GM21723 (cell line): Measurements from ENCODE around the gene SLC1A5.
"Not testable (repeated sequence)": the region's sequence is repeated elsewhere in the genome, so short reads cannot be mapped to it uniquely, and the experiment has no call there.

ENCODE experiments used
- ATAC-seq: cut with Tn5 transposase; IDR thresholded peaks from one replicate; pipeline ENCODE4 v1.9.1; 2021; ENCODE audit warnings: mild to moderate bottlenecking, moderate library complexity; ENCODE audit not compliant: unreplicated experiment

Gene SLC1A5

GRCh38 chr19:46772170-46773017 is 16.0 kb downstream of the SLC1A5 start:
- no peak for ATAC-seq

GRCh38 chr19:46768746-46769145 is 19.6 kb downstream of the SLC1A5 start:
- ATAC-seq: not testable (repeated sequence)

DNA sequence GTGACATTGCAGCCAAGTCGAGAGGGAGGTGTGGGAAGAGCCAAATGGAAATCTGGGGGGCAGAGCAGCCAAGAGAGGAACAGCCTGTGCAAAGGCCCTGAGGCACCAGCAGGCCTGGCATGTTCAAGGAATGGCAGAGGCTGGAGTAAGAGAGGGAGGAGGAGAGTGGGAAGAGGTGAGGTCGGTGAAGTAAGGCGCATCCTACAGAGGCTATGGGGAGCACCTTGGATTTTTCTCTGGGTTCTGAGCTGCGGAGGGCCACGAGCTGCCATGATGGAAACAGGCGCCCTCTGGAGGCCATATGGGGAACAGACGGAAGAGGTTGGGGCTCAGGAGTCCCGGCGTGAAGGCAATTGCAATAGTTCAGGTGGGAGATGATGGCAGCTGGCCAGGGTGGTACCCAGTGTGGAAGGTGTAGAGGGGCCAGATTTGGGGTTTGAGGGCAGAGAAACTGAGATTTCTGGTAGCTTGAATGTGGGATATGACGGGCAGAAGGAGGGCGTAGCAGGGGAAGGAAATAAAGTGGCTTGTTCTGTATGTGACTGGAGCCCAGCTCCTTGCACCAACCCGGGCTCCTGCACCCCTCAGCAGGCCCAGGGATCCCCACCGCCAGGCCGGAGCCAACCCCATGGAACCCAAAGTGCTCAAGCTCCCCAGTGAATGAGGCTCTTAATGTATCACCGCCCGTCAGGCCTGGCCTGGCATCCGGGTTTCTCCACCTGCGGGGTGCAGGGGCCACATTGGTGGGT is 21.7 kb downstream of the SLC1A5 start:
- ATAC-seq: no peak

GRCh38 chr19:46764817-46765291 is 23.5 kb downstream of the SLC1A5 start:
- ATAC-seq: no peak

- ATAC-seq: no peak
Observed at GRCh38 chr19:46762245-46762890, 26.0 kb downstream of the SLC1A5 start.

GRCh38 chr19:46761418-46761831 is 27.0 kb downstream of the SLC1A5 start:
- no peak for ATAC-seq

GRCh38 chr19:46760897-46761296 is 27.5 kb downstream of the SLC1A5 start:
- ATAC-seq: not testable (repeated sequence)

DNA sequence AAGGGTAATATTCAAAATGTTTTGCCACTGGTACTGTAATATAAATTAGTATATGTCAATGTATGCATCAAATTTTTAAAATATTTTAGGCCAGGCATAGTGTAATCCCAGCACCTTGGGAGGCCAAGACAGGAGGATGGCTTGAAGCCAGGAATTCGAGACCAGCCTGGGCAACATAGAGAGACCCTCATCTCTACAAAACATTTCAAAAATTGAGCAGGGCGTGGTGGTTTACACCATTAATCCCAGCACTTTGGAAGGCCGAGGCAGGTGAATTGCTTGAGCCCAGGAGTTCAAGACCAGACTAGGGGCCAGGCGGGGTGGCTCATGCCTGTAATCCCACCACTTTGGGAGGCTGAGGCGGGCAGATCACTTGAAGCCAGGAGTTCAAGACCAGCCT is 28.0 kb downstream of the SLC1A5 start:
- ATAC-seq: no peak

DNA sequence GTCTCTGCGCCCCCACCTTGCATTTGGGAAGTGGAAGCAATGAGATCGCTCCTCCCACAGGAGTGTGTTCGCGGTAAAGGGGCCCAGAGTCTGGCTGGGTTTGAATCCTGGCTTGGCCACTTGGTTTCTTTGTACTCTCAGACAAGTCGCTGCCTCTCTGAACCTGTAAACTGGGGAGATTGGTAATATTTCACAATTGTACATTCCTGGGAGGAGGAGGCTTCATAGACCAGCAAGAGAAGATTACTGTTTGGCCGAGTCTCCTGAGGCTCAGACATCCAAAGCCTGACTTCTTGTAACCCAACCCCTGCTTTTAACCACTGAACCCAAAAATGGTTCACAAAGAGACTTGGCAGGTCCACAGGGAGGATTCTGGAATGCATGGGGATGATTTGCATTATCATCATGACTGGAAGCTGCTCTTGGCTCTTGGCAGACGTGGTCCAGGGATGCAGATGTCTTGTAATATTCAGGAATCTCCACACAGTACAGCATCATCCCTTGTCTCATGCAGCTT is 28.5 kb downstream of the SLC1A5 start:
- ATAC-seq: no peak

DNA sequence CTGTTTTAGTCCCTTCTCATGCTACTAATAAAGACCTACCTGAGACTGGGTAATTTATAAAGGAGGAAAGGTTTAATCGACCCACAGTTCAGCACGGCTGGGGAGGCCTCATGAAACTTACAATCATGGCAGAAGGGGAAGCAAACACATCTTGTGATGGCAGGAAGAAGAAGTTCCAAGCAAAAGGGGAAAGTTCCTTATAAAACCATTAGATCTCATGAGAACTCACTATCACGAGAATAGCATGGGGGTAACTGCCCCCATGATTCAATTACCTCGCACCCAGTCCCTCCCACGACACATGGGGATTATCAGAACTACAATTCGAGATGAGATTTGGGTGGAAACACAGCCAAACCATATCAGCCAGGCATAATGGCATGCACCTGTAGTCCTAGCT is 29.2 kb downstream of the SLC1A5 start:
- ATAC-seq: no peak

DNA sequence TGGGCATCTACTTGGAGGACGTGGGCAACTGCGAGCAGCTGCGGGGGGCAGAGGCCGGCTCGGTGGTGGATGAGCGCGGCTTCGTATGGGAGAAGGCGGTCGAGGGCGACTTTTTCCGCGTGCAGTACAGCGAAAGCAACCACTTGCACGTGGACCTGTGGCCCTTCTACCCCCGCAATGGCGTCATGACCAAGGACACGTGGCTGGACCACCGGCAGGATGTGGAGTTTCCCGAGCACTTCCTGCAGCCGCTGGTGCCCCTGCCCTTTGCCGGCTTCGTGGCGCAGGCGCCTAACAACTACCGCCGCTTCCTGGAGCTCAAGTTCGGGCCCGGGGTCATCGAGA is 31.9 kb downstream of the SLC1A5 start:
- ATAC-seq: no peak

DNA sequence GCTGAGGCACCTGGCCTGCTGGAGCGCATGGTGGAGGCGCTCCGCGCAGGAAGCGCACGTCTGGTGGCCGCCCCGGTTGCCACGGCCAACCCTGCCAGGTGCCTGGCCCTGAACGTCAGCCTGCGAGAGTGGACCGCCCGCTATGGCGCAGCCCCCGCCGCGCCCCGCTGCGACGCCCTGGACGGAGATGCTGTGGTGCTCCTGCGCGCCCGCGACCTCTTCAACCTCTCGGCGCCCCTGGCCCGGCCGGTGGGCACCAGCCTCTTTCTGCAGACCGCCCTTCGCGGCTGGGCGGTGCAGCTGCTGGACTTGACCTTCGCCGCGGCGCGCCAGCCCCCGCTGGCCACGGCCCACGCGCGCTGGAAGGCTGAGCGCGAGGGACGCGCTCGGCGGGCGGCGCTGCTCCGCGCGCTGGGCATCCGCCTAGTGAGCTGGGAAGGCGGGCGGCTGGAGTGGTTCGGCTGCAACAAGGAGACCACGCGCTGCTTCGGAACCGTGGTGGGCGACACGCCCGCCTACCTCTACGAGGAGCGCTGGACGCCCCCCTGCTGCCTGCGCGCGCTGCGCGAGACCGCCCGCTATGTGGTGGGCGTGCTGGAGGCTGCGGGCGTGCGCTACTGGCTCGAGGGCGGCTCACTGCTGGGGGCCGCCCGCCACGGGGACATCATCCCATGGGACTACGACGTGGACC is 32.4 kb downstream of the SLC1A5 start:
- ATAC-seq: no peak

GRCh38 chr19:46755077-46755852 is 33.1 kb downstream of the SLC1A5 start:
- no peak for ATAC-seq

- ATAC-seq: no peak
Observed at GRCh38 chr19:46753420-46754155, 34.8 kb downstream of the SLC1A5 start.

DNA sequence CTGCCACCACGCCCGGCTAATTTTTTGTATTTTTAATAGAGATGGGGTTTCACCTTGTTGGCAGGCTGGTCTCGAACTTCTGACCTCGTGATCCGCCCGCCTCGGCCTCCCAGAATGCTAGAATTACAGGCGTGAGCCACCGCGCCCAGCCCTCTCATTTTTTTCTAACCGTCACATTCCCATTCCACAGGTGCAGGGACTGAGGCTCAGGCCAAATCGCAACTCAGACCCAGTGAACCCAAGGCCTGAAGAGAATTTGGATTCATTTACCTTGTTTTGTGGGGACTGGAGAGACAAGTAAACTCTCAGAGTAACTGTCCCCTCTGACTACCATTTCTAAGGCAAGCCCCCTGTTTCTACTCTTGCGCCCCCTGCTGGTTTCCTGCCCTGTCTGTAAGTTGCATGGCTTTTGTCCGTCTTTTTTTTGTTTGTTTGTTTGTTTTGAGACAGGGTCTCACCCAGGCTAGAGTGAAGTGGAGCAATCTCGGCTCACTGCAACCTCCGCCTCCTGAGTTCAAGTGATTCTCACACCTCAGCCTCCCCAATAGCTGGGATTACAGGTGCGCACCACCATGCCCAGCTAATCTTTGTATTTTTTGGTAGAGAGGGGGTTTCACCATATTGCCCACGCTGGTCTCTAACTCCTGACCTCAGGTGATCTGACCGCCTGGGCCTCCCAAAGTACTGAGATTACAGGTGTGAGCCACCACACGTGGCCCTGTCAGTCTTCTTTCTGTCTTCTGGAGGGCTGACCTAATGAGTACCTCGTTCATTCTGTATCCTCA is 39.9 kb downstream of the SLC1A5 start:
- ATAC-seq: no peak

DNA sequence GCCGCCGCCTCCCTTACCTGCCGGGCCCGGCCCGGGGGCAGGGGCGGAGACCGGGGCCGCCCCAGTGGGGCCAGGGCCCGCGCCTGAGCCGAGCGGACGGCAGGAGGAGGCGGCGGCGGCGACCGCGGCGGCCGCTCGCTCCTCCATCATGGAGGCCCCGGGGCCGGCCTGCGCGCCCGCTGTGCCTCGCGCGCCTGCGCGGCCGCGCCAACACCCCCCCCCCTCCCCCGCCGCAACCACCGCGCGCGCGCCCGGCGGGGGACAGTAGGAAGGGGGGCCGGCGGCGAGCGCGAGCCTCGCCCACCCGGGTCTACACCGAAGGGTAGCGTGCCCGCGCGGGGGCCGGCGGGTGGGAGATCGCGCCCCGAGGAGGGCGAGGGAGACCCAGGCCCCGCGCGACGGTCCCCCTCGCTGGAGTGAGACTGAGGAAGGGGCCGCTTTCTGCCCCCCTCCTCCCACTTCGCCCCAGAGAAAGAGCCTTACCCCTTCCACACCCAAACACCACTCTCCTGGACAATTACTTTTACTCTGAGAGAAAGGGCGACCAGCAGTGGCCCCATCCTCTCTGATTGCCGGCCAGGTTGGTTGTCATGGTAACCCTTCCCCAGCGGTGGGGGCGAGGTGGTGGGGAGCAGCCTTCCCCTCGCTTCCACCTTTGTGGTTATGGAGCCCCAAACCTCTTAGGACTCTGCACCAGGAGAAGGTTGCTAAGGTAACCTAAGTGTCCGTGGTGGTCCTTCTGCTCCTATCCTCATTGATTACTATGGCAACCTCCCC is 41.9 kb downstream of the SLC1A5 start, which contains the start of gene STRN4:
Gene STRN4 (minus strand): TSS at position 170 of the 777 bp plus-strand sequence. CDS start 20 bp downstream, at position 150.
- peak; percentile 54 for ATAC-seq

DNA sequence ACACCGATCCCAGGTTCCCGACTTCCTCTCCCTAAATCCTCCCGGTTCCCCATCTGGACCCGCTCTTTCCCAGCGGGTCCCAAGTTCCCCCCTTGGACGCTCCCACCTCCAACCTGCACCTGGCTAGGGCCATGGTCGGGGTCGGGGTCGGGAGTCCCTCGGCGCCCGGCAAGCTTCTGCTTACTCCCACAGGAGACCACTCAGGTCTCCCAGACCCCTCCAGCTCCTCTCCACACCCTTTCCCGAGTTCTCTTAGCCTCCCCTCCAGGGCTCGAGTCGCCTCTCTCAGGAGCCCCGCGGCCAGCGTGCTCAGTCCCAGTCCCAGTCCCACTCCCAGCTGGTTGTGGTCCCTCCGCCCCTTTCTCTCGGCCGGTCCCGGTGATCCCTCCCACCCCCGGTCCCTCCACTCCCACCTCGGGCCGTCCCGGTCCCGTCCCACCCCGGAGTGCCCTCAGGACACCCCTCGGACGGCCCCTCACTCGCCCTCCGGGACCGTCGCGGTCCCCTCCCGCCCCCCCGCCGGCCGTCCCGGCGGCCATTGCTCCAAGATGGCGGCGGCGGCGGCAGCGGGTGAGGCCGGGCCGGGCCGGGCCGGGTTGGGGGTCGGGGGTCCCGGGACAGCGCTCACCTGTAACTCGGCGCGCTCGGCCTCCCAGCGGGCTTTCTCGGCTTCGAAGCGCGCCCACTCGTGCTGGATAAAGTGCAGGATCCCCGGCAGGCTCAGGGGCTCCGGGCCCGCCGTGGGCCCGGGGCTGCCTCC is 42.7 kb downstream of the SLC1A5 start, which contains the start of gene FKRP:
Gene FKRP (plus strand): TSS at position 537 of the 760 bp plus-strand sequence. CDS start 9,394 bp downstream, outside the sequence.
- ATAC-seq: peak; percentile 41
